Endothelial cell of umbilical vein (primary cell): ENCODE data around the gene COL23A1. TPM values are rescaled to one million over a fixed set of nuclear protein-coding genes. Genes with fewer than 3 reads are reported as not detected.

Experiments
- BruUV-seq: library from RNA; stranded (reverse); fragments of 400-500 nt; replicated peaks from 2 replicates; lab custom pipeline; 2021; lab: Mats Ljungman, UMichigan
- CTCF ChIA-PET: fragments of 300-600, 350-600 bp; sonication (Branson Sonifier 250); formaldehyde crosslinking; loops from one replicate; lab custom pipeline; 2021; ENCODE audit warnings: antibody characterized with exemption, inconsistent platforms; lab: Charles Lee
- POLR2A ChIA-PET: fragments of 300-600, 350-600 bp; sonication (Branson Sonifier 250); formaldehyde crosslinking; loops from one replicate; lab custom pipeline; 2021; ENCODE audit warnings: antibody characterized with exemption, inconsistent platforms; lab: Charles Lee
- DNase-seq: peaks from one replicate; pipeline ENCODE4 v3.0.0-alpha.2; 2011; ENCODE audit warnings: low read depth, low spot score
- FAIRE-seq: peaks from 2 replicates; lab custom pipeline; 2011; peaks lifted over from hg19 to GRCh38; lab: Jason Lieb, UNC
- H2AFZ ChIP-seq: 2 replicates; pipeline ENCODE4 v1.6.0; 2012; ENCODE audit warnings: low read depth, low read length, control low read depth, inconsistent platforms
- H3K27ac ChIP-seq: 2 replicates; pipeline ENCODE4 v1.5.1; 2011; ENCODE audit warnings: low read depth, mild to moderate bottlenecking, control low read depth, low read length, moderate library complexity; ENCODE audit not compliant: insufficient read depth
- H3K27me3 ChIP-seq, 2 experiments: 2 replicates each; pipeline versions ENCODE4 v1.6.0 to v1.6.1; 2011; ENCODE audit warnings: low read length in 2 of 2, mixed read lengths in 1 of 2; ENCODE audit not compliant: control insufficient read depth in 2 of 2, insufficient read depth in 2 of 2
- H3K36me3 ChIP-seq, 2 experiments: 2 replicates in 1 of 2; 3 replicates in 1 of 2; pipeline ENCODE4 v1.5.1; 2011; ENCODE audit warnings: low read length in 2 of 2, mild to moderate bottlenecking in 1 of 2, moderate library complexity in 1 of 2; ENCODE audit not compliant: control insufficient read depth in 2 of 2, insufficient read depth in 2 of 2; ENCODE audit errors: extremely low read depth in 1 of 2
- H3K4me1 ChIP-seq: 3 replicates; pipeline ENCODE4 v1.5.1; 2011; ENCODE audit warnings: mild to moderate bottlenecking, low read length; ENCODE audit not compliant: control insufficient read depth, insufficient read depth; ENCODE audit errors: extremely low read depth
- H3K4me2 ChIP-seq: 2 replicates; pipeline ENCODE4 v1.6.1; 2011; ENCODE audit warnings: low read length, control low read depth, mixed read lengths; ENCODE audit not compliant: insufficient read depth
- H3K4me3 ChIP-seq, 3 experiments: fragments of 200-600 bp in 1 of 3; sonication (generic), shearing (Covaris generic) in 1 of 3; replicated peaks in 1 of 3; 2 replicates each; pipeline ENCODE4 v1.5.1; 2011 to 2016; ENCODE audit warnings: control low read depth in 3 of 3, low read length in 3 of 3, mild to moderate bottlenecking in 2 of 3, inconsistent platforms in 1 of 3, low read depth in 1 of 3, moderate library complexity in 1 of 3; ENCODE audit not compliant: insufficient read depth in 1 of 3
- H3K79me2 ChIP-seq: 2 replicates; pipeline ENCODE4 v1.6.0; 2012; ENCODE audit warnings: low read length, inconsistent platforms; ENCODE audit not compliant: control insufficient read depth, insufficient read depth
- H3K9ac ChIP-seq: replicated peaks from 2 replicates; pipeline ENCODE3; 2011; ENCODE audit warnings: low read length, control low read depth; ENCODE audit not compliant: insufficient read depth; ENCODE audit errors: extremely low read depth
- H3K9me1 ChIP-seq: replicated peaks from 3 replicates; pipeline ENCODE4 v1.6.0; 2011; ENCODE audit warnings: mild to moderate bottlenecking, low read length; ENCODE audit not compliant: control insufficient read depth, insufficient read depth; ENCODE audit errors: extremely low read depth
- H3K9me3 ChIP-seq: replicated peaks from 2 replicates; pipeline ENCODE4 v1.5.1; 2012; ENCODE audit warnings: low read length, inconsistent platforms; ENCODE audit not compliant: control insufficient read depth, insufficient read depth
- H4K20me1 ChIP-seq: replicated peaks from 2 replicates; pipeline ENCODE3; 2011; ENCODE audit warnings: mild to moderate bottlenecking, low read length; ENCODE audit not compliant: control insufficient read depth, insufficient read depth; ENCODE audit errors: extremely low read depth
- CTCF ChIP-seq, 2 donors: IDR thresholded peaks; 1 replicate in 1 of 2; 2 replicates in 1 of 2; pipeline ENCODE4 v1.5.1; 2011; ENCODE audit warnings: low read length in 2 of 2, mild to moderate bottlenecking in 2 of 2, moderate library complexity in 2 of 2, control low read depth in 1 of 2, inconsistent platforms in 1 of 2, low read depth in 1 of 2; ENCODE audit not compliant: insufficient read depth in 1 of 2; ENCODE audit errors: extremely low read depth in 1 of 2
- EZH2 ChIP-seq: IDR thresholded peaks from 2 replicates; pipeline ENCODE4 v1.6.1; 2012; ENCODE audit warnings: borderline replicate concordance, low read depth, mild to moderate bottlenecking, moderate library complexity, low read length, inconsistent platforms; ENCODE audit not compliant: severe bottlenecking
- FOS ChIP-seq: IDR thresholded peaks from 2 replicates; pipeline ENCODE4 v1.6.1; 2011; ENCODE audit warnings: mild to moderate bottlenecking, low read length, moderate library complexity, borderline replicate concordance; ENCODE audit not compliant: insufficient read depth
- GATA2 ChIP-seq: IDR thresholded peaks from 2 replicates; pipeline ENCODE4 v1.7.0; 2011; ENCODE audit warnings: low read depth, mild to moderate bottlenecking, moderate library complexity, mixed read lengths, low read length; ENCODE audit not compliant: insufficient read length, insufficient read depth
- JUN ChIP-seq: IDR thresholded peaks from 2 replicates; pipeline ENCODE4 v1.6.1; 2011; ENCODE audit warnings: borderline replicate concordance, low read depth; ENCODE audit not compliant: insufficient read length, insufficient read depth
- MAX ChIP-seq: IDR thresholded peaks from 2 replicates; pipeline ENCODE4 v1.6.1; 2011; ENCODE audit not compliant: insufficient read depth, insufficient read length
- MYC ChIP-seq: IDR thresholded peaks from one replicate; pipeline ENCODE4 v1.6.1; 2011; ENCODE audit warnings: mild to moderate bottlenecking, low read depth, low read length
- POLR2A ChIP-seq: IDR thresholded peaks from 2 replicates; pipeline ENCODE4 v1.6.1; 2012; ENCODE audit warnings: low read depth, mild to moderate bottlenecking, control low read depth, low read length
- POLR2AphosphoS5 ChIP-seq: IDR thresholded peaks from 2 replicates; pipeline ENCODE4 v1.6.1; 2012; ENCODE audit warnings: low read depth, mild to moderate bottlenecking, control low read depth, low read length, moderate library complexity; ENCODE audit not compliant: insufficient read depth
- dilution Hi-C: fragments of 300-500 bp; cut with MboI; formaldehyde crosslinking; loops from one replicate; pipeline ENCODE4 v1.15.0; 2019; ENCODE audit warnings: low sequenced_read_pairs; ENCODE audit not compliant: extremely low pct_ligation_motif_present
- intact Hi-C: fragments of 100-400 bp; cut with micrococcal nuclease; formaldehyde crosslinking; loops from one replicate; pipeline ENCODE4 v1.10.0; 2022
- polyA plus RNA-seq, 4 experiments: library from polyadenylated mRNA; depleted of rRNA in 3 of 4; stranded (reverse) in 3 of 4; unstranded in 1 of 4; fragments of >200 nt; gene quantifications; 2 replicates each; pipeline versions ENCODE4 v1.2.1 to v1.2.3, GENCODE V29; 2011 to 2012; ENCODE audit warnings: missing spikeins in 1 of 4
- total RNA-seq: library from RNA; stranded (reverse); gene quantifications from 2 replicates; pipeline ENCODE4 v1.2.3, GENCODE V29; 2021

Gene COL23A1
- total and polyA plus RNA-seq, 2 donors (not counting 3 experiments of a cell fraction or from before 2014, with no cell fraction given): not detected

- Histone ChIP-seq H3K9me3 (no peaks in the 10 kb centered on the region), H2AFZ (no peak overlapping the region), H3K36me3 (no peaks in the 10 kb centered on the region), H3K4me1 (no peaks in the 10 kb centered on the region), H4K20me1 (no peaks in the 10 kb centered on the region), H3K9ac (no peak overlapping the region), H3K27ac (no peak overlapping the region), H3K9me1 (no peaks in the 10 kb centered on the region), H3K79me2 (no peaks in the 10 kb centered on the region), H3K4me3 (no peak overlapping the region), H3K4me2 (no peak overlapping the region), H3K27me3 (no peaks in the 10 kb centered on the region)
- FAIRE-seq: no peak
- dilution Hi-C loops (no loop called here), intact Hi-C loops (no loop called here)
- CTCF ChIA-PET: no interaction called here
- POLR2A ChIA-PET: no interaction called here
- no peak for DNase-seq
- no TSS peak for BruUV-seq
- TF ChIP-seq MYC (no peak), JUN (no peak), GATA2 (no peak), POLR2A (no peak), POLR2AphosphoS5 (no peak), MAX (no peak), FOS (no peak), CTCF (IDR thresholded peaks at IDR 0.05; ENCODE audit: extremely low read depth in 1 of 2, insufficient read depth in 1 of 2, low read depth in 1 of 2, low read length in 2 of 2) (no peak), EZH2 (no peak)
Observed at GRCh38 chr5:178266581-178266980, 323.6 kb downstream of the COL23A1 start.
